Hematopoietic multipotent progenitor cell treated with erythropoietin and hydrocortisone succinate and interleukin-3 and kit ligand, for 6 days (in vitro differentiated cells): Measurements from ENCODE around the gene ST8SIA2.

Experiments used
- DNase-seq: peaks from one replicate; pipeline ENCODE4 v3.0.0-alpha.2; 2015

Gene ST8SIA2

DNA sequence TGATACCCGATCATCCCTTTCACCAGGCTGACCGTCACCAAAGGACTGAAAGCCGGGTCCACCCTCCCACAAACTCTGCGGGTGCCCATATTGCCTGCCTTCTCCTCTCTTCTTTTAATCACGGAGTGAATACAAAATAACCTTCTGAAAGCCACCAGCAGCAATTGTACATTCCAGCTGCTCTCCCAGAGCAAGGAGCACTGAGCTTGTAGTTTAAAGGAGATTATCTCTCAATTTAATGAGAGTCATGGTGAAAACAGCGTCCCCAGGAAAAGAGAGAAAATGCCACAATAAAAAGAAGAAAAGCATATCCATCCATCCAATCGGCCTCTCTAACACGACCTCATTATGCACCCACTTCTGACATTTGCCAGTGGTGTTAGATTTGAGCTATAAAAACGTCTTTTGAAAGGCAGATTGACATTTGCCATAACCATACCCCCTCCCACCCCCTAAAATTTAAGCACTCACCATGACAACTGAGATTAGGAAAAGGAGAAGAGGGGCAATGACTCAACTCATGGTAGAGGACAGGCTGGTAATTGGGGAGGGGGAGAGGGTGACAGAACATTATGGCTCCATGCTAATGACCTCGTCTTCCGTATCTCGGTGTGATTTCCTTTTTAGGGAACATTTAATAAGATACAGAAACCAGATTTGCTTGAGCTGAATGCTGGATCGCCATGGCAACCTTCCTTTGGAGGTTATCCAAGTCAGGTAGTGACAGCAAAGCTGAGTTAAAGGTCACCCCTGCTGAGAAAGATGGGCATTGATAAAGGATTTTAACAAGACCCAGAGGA is 106.2 kb downstream of the ST8SIA2 start:
- DNase-seq = no peak

DNA sequence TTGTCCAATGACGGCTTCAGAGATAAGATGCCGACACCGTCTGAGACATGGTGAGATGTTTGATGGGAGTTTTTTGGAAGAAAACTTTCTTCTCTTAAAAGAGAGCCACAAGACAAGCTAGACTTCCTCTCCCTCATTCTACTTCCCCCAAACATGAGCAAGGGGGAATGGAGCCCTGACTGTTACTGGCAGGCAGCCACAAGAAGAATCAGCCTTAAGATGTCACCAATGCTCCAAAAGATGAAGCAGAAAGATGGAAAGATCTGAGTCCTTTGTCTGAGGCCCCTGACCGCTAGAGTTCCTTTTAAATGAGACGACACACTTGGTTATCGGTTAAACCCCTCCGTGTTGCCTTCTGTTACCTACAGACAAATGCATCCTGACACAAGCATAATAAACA is 108.7 kb downstream of the ST8SIA2 start:
- peak; percentile 3 for DNase-seq

DNA sequence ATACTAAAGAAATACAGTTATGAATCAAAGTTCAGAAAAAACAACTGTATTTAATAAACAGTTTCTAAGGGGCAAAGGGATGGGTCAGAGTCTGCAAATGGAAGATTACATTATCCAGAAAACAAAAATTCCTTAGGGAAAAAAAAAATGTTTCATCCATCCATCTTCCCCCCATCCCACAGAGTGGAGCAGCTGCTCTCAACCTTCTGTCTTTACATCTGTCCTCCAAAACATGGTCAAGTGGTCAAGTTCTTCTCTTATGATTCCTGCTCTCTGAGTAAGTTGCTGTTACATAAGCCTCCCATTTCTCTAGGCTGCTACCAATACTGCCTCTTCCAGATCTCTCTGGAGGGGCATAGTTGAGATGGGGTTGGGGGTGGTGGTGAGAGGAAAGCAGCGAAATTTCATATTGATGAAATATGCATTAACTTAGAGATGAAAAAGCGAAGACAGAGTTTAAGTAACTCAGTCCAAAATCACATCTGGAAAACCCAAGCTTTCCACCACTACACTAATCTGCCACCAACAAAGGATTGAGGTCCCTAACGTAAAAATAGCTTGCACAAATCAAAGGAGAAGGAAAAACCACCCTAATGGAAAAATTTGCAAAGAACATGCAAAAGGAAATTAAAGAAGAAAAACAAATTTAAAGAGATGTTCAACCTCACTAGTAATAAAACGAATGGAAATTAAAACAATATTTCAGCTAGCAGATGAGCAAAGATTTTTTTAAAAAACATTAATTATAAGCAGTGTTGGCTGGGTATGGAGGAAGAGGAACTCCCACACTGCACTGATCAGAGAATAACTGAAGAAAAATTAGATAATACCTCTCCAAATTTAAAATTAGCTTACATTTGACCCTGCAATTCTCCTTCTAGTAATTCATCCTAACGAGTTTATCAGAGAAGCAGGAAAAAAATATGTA is 109.5 kb downstream of the ST8SIA2 start:
- no peak for DNase-seq

DNA sequence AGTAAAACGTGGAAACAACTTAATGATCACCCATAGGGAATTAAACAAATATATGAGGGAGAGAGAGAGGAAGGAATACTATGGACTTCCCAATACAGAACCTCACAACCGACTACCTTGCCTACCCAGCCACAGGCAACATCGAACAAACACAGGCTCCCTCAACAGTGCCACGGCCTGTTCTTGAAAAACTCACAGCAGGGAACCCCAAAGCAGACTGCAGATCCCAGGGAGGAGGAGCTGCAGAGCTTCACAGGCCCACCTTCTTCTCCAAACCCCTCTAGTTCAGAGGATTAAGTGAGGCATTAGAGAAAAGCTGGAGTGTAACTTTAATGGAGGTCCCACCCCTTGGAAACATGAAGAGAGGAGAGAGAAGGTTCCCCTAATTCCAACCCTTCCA is 110.2 kb downstream of the ST8SIA2 start:
- no peak for DNase-seq

DNA sequence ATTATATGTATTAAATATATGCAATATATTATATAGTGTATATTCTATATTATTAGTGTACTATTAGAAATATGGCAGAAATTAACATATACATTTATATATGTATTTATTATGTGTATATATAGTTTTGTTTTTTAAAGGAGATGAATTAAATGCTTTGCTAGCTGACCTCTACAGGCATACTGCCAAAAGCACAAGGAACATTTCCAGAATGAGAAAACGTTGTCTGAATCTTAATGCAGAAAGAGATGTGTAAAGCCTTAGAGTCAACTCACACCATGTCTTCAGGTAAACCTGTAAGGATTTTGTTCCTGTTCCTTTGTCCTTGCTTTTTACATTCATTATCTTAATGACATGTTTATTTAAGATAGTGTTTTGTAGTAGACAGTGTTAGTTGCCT is 111.9 kb downstream of the ST8SIA2 start:
- no peak for DNase-seq

DNA sequence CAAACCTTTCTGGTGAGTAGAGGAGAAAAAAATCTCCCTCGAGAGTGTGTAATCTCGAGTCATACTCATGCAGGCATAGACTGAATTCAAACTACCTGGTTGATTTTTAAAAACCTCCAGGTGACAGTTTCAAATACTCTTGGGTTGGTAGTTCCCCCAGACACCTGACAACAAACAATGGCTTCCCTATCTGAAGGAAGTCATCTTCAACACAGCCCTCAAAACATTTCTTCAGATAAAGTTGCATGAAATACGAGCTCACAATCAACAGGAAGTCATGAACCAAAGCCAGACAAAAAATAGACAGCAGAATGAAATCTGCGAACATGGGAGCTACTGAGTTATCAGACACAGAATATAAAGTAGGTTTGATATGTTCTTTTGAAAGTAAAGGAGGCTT is 112.8 kb downstream of the ST8SIA2 start:
- DNase-seq = no peak

DNA sequence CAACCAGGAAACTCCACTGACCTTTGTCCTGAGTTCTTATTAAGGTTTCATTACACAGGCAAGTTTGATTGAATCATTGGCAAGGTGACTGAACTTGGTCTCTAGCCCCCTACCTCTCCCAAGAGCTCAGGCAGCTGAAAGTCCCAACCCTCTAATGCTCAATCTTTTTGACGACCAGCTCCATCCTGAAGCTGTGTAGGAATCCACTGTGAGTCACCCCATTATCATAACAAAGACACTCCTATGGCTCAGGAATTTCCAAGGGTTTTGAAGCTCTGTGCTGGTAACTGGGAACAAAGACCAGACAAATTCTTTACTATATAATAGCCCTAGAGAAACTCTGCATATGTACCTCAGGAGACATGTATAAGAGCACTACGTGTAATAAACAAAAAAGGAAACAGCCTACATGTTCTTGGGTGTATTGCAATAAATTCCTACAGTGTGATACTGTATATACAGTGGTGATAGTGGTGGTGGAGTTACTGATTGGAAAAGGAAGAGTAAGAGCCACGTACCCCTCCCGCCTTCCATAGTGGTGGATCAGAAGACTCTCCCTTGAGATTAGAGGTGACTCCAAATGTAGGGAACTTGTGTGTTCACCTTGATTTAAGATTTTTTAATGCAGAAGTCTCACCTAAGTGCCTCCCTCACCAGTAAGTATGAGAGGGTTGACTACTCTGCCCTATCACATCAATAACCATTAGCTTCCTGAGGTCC is 116.6 kb downstream of the ST8SIA2 start:
- DNase-seq = no peak
